Coronary artery (tissue), 2 donors: Measurements from ENCODE around the gene GSK3A.

ENCODE experiments used
- DNase-seq: peaks from one replicate; pipeline ENCODE4 v3.0.0-alpha.2; 2017; ENCODE audit warnings: low spot score
- H3K27ac ChIP-seq, 2 donors: fragments of 200-600 bp; sonication (generic); one replicate each; pipeline ENCODE4 v1.5.1; 2016 to 2019
- H3K4me3 ChIP-seq: fragments of 200-600 bp; sonication (generic); 2 replicates; pipeline ENCODE4 v1.5.1; 2016; ENCODE audit warnings: mild to moderate bottlenecking, moderate library complexity
- TF ChIP-seq, protein P1 (sequence below): fragments of 200-600 bp; sonication (generic); IDR thresholded peaks from one replicate; pipeline ENCODE4 v1.5.1; 2019; ENCODE audit warnings: antibody characterized with exemption

Gene GSK3A

DNA sequence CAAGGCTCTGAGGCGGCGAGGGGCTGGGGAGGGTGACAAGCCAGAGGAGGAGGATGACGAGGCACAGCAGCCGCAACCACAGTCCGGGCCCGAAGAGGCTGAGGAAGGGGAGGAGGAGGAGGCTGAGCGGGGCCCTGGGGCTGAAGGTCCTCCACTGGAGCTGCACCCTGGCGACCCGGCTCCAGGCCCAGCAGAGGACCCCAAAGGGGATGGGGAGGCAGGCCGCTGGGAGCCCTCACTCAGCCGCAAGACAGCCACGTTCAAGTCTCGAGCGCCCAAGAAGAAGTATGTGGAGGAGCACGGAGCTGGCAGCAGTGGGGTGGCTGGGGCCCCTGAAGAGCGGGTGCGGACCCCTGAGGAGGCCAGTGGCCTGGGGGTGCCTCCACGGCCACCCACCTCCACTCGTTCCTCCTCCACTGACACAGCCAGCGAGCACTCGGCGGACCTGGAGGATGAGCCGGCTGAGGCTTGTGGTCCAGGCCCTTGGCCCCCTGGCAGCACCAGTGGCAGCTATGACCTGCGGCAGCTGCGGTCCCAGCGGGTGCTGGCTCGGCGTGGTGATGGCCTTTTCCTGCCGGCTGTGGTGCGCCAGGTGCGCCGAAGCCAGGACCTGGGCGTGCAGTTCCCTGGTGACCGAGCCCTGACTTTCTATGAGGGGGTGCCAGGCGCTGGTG is 29.6 kb upstream of the GSK3A start:
- peak overlapping the region; percentile 99 for H3K27ac ChIP-seq
- TF ChIP-seq, protein P1, sequence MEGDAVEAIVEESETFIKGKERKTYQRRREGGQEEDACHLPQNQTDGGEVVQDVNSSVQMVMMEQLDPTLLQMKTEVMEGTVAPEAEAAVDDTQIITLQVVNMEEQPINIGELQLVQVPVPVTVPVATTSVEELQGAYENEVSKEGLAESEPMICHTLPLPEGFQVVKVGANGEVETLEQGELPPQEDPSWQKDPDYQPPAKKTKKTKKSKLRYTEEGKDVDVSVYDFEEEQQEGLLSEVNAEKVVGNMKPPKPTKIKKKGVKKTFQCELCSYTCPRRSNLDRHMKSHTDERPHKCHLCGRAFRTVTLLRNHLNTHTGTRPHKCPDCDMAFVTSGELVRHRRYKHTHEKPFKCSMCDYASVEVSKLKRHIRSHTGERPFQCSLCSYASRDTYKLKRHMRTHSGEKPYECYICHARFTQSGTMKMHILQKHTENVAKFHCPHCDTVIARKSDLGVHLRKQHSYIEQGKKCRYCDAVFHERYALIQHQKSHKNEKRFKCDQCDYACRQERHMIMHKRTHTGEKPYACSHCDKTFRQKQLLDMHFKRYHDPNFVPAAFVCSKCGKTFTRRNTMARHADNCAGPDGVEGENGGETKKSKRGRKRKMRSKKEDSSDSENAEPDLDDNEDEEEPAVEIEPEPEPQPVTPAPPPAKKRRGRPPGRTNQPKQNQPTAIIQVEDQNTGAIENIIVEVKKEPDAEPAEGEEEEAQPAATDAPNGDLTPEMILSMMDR = no peak
- peak; percentile 72 for DNase-seq
- no peak overlapping the region for H3K4me3 ChIP-seq

GRCh38 chr19:42271045-42271419 is 28.6 kb upstream of the GSK3A start:
- Histone ChIP-seq H3K27ac (peak overlapping the region; percentile 99), H3K4me3 (peak overlapping the region; percentile 78)
- no peak for DNase-seq
- TF ChIP-seq, protein P1 = no peak

- TF ChIP-seq, protein P1 = no peak
- peak overlapping the region; percentile 99 for H3K27ac ChIP-seq
- H3K4me3 ChIP-seq = peak overlapping the region; percentile 78
- peak; percentile 89 for DNase-seq
Observed at GRCh38 chr19:42270346-42271044, 28.1 kb upstream of the GSK3A start.

DNA sequence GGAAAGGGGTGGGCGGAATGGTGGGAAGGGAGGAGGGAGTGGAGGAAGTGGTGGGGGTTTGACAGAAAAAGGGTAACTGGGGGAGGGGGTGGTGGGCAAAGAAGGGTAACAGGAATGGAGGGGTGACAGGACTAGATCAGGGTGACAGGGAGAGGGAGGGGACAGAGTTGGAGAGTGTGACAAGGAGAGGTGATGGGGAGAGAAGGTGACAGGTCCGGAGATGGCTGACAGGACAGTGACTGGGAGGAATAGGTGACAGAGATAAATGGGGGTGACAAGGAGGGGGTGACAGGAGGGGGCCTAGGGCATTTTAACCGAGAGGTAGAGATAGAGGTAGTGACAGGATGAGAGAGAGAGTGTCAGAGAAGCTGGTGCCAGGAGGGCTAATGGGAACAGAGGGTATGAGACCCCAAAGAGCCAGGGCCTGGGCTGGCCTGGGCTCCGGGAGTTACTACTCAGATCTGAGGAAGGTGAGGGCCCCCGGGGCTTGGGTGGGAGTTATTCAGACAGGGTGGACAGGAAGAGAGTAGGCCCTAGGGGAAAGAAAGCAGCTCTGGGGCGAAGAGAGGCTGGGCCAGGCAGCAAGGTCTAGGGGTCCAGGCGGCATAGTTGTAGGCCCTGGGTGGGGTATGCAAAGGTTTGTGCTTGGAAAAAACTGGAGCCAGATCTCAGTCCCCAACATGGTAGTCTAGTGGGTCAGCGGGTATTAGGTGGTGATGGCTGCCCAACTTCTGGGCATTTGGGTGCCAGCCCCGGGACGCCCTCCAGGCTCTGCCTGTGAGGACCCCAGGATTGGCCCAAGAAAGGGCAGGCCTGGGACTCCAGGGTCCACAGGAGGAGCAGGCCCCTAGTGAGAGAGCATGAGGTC is 27.3 kb upstream of the GSK3A start:
- H3K4me3 ChIP-seq = peak overlapping the region; percentile 78
- TF ChIP-seq, protein P1 = no peak
- peak; percentile 75 for DNase-seq
- peak overlapping the region; percentile 99 for H3K27ac ChIP-seq

DNA sequence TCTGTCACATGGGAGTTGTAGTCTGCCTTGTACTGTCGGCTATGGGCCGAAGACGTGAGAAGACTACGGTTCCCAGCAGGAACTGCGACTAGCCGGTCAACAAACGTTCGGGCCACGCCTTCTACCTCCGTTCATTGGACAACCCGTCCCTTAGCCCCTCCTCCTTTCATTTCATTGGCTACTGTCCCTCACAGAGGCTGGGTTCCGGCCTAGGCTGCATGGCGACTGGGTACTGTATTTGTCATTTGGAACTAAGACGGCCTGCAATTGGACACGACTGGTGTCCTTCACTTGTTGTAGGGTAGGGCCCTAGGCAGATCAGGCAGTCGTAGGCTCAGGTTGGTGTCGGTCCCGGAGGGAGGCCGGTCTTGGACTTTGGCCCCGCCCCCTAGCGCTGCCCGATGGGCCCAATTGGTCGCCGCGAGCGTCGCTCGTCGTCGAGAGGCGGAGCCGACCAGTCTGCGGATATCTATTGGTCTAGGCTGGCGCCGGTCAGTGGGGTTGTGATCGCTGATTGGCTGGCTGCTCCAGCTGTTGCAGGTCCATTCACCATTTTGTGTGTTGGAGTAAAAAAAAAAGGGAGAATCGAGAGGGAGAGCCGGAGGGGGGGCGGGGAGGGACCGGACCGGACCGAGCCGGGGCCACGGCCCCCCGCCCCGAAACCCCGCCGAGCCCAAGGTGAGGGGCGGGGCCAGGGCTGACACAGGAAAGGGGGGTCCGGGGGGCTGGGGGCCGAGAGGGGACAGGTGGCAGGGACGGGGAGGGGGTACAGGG is 26.5 kb upstream of the GSK3A start, which contains the start of gene CIC:
CIC (plus strand) TSS at position 549 of the 774 bp plus-strand sequence. CDS start 2,532 bp downstream, outside the sequence.
- TF ChIP-seq, protein P1 = no peak
- Histone ChIP-seq H3K27ac (peak within 1 kb of the TSS; percentile 99 to 100), H3K4me3 (peak within 1 kb of the TSS; percentile 91)
- peak; percentile 100 for DNase-seq

- TF ChIP-seq, protein P1 = no peak
- Histone ChIP-seq H3K4me3 (peak overlapping the region; percentile 91), H3K27ac (peak overlapping the region; percentile 95 to 100)
- DNase-seq = peak; percentile 100
Observed at GRCh38 chr19:42268142-42268703, 25.8 kb upstream of the GSK3A start.
